IPS-NIHi7 (cell line): ENCODE results near the gene SNAP29.
A peak's percentile ranks its signal among the peaks of the same experiment; 100 is the strongest.
"Not testable (repeated sequence)": the region's sequence is repeated elsewhere in the genome, so short reads cannot be mapped to it uniquely, and the experiment has no call there.

Source experiments
- DNase-seq: peaks from one replicate; pipeline ENCODE4 v3.0.0; 2012; ENCODE audit warnings: mixed read lengths; ENCODE audit errors: extremely low spot score

Gene SNAP29

DNA sequence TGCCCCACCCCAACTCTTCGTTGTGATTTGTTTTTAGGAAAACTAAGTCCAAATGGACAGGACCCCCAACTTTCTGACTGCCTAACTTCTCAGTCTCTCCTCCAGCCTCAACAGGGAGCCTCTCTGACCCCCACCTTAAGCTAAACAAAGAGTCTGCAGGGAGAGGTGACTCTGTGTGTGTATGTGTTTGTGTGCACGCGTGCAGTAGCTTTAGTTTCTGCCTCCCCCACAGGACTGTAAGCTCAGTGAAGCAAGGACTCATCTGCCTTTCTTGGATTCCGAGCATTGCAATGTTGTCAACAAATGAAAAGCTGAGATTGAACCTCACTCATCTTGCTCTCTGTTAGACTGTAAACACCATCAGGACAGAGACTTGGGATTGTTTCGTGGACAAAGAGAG, 7.9 kb downstream of the SNAP29 start:
- no peak for DNase-seq

DNA sequence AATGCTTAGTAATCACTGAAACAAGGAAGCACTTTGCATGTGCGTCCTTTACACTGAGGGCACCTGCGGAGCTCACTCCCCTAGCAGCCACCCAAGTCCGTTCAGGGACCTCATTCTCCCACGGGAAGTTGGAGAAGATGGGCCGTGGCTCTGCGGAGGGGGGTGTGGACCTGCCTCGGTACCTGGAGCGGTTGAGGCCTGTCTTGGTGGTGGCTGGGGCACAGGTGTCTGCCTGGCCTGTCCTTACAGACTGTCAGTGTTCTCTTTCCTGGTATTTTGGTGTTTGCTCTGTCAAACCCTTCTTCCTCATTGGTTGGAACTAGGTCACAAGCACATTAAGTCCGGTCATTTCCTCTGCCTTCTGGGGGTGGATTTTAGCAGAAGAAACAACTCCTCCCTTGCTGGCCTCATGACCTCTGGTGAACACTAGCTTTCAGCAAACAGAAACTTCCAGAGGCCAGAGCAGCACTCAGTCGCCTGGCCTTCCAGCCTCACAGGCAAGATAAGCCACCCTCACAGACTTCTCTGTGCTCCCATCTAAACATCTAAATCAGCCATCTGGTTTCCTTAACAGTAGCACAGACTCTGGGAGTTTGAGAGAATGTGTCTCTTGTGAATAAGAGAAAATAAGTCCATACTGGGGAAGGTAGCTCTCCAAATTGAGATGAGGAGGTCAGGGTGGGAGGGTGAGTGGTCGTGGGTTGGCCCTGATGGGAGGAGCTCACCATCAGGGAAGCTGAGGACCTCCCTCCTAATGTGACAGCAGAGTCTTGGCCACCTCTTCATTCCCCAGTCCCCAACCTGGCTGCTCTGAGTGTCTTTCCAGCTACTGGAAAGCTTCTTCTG, 8.6 kb downstream of the SNAP29 start:
- DNase-seq = no peak

- DNase-seq = no peak
Measured at GRCh38 chr22:20868025-20868962, 9.5 kb downstream of the SNAP29 start.

DNA sequence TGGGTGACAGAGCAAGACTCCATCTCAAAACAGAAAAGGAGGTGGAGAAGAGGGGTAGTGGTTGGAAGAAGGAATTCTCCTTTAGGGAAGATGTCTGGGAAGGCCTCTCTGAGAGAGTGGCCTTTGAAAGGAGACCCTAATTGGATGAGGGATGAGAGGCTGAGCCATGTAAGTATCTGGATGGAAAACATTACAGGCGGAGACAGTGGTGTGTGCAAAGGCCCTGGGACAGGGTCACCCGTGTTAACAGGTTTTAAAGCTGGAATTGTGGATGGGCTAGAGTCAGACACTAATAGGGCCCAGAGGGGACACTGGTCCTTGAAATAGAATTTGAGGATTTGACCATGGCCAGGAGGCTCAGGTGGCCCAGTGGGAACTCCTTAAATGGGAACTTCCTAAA, 10.4 kb downstream of the SNAP29 start:
- DNase-seq = no peak

- DNase-seq = no peak
Measured at GRCh38 chr22:20873214-20873613, 14.4 kb downstream of the SNAP29 start.

- DNase-seq = no peak
Measured at GRCh38 chr22:20875296-20875695, 16.5 kb downstream of the SNAP29 start.

GRCh38 chr22:20877715-20878114, 18.9 kb downstream of the SNAP29 start:
- DNase-seq = no peak

- no peak for DNase-seq
Measured at GRCh38 chr22:20881231-20881630, 22.4 kb downstream of the SNAP29 start.

- no peak for DNase-seq
Measured at GRCh38 chr22:20881869-20882815, 23.3 kb downstream of the SNAP29 start.

DNA sequence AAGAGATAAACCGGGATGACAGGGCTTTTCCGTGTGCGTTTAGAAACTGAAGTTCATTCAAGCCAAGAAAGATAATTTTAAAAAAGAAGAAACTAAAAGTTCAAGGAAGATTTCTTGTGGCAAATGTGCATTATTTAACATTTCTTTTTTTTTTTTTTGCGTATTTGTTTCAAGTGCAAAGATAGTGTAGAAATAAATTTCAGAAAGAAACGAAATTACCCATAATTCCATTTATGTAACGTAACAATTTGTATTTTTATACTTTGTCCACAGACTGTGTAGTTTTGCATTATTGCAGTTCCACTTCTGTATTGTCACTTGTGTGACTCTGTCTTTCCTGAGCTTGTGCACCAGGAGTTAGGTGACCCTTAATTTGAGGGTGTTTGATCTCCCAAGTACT, 24.0 kb downstream of the SNAP29 start:
- DNase-seq = no peak

GRCh38 chr22:20884454-20884853, 25.6 kb downstream of the SNAP29 start:
- no peak for DNase-seq

GRCh38 chr22:20885017-20885556, 26.3 kb downstream of the SNAP29 start:
- DNase-seq = no peak

DNA sequence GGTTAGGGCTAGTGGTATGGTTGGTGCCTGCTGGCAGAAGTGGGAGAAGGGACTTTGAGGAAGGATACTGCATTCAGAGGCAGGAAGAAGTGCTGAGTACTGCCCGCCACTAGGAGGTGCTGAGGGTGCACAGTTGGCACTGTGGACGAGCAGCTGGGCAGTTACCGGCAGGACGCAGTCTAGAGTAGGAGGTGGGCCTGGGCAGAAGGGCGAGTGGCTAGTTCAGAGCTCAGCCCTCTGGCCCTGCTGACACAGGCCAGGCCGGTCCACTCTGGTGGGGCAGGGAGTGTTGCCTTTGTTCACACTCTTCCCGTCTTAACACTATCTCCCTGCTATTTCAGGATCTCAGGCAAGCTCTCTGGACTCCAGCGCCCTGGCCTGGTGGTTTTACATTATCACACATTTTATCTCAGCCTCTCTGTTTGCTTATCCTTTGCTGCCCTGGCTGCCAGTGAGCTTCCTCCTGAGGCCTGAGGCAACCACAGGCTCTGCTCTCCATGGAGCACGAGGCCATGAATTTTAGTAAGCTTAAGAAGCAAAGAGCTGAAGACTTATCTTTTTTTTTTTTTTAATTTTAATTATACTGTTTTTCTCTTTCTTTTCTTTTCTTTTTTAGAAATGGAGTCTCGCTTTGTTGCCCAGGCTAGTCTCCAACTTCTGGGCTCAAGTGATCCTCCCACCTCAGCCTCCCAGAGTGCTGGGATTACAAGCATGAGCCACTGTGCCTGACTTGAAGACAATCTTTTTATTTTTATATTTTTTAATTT, 26.9 kb downstream of the SNAP29 start:
- DNase-seq = peak; percentile 94

- no peak for DNase-seq
Measured at GRCh38 chr22:20887375-20887774, 28.6 kb downstream of the SNAP29 start.

DNA sequence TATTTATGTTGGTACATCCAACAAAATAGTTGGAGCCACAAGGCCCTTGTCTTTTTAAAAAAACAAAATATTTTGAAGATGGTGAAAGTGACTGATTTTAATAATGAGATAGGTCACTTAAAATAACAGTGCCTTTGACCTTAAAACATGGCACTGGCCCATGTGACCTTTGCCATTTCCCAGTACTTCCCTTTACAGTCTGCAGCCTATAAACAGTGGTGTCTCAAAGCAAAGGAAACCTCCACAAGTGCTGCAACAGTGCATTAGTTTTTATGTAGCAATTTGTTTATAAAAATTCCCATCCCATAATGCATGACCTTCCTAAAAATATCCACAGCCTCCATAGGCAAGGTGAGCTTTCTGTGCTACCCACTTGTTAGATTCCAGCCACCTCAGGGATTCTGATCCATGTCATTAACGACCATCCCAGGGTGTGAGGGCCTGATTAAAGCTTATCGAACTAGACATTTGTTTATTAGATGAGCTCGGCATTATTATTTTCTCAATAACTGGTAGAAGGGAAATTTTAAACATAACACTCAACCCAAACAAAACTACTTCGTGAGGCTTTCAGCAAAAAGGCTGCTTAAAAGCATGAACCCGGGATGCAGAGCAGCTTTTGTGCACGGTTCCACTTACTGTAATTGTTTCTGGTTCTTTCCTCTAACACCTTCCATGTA, 30.4 kb downstream of the SNAP29 start:
- DNase-seq = no peak

- no peak for DNase-seq
Measured at GRCh38 chr22:20889904-20890540, 31.2 kb downstream of the SNAP29 start.

GRCh38 chr22:20890975-20891374, 32.2 kb downstream of the SNAP29 start:
- no peak for DNase-seq

- DNase-seq = not testable (repeated sequence)
Measured at GRCh38 chr22:20897737-20898136, 38.9 kb downstream of the SNAP29 start.

DNA sequence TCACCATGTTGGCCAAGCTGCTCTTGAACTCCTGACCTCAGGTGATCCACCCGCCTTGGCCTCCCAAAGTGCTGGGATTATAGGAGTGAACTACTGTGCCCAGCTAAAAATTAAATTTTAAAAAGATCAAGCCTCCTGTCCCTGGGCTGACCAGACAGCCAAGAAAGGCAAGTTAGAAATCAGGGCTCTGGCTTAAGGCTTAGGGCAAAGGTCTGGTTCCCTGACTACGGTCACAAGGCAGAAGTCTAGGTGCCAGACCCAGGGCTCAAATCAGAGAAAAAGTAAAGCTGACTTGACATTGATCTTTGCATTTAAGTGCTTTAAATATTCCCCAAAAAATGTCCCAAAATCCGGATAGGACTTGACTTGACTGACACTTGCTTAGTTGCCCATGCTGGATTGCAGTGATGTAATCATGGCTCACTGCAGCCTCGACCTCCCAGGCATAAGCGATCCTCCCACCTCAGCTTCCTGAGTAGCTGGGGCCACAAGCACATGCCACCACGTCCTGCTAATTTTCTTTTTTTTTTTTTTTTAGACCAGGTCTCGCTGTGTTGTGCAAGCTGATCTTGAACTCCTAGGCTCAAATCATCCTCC, 41.1 kb downstream of the SNAP29 start:
- no peak for DNase-seq
